Glomerular endothelial cell (primary cell): ENCODE data around the gene CFHR3. TPM values are rescaled to one million over a fixed set of nuclear protein-coding genes. Genes with fewer than 3 reads are reported as not detected.
"Not testable (repeated sequence)": the region's sequence is repeated elsewhere in the genome, so short reads cannot be mapped to it uniquely, and the experiment has no call there.

Experiments used
- DNase-seq: peaks from one replicate; pipeline ENCODE4 v3.0.0-alpha.2; 2011; ENCODE audit warnings: low read depth, low spot score; ENCODE audit errors: extremely low read depth
- total RNA-seq: library from RNA; depleted of rRNA; stranded (reverse); fragments of >200 nt; gene quantifications from 2 replicates; pipeline ENCODE4 v1.2.3, GENCODE V29; 2015

CFHR3 gene
- not detected in 2 replicates for total RNA-seq

- no peak for DNase-seq
Observed at GRCh38 chr1:196774603-196775002, at the start of gene CFHR3. Gene CFHR3 (plus strand): TSS chr1:196774840. CDS start chr1:196774887, 47 bp downstream.

- DNase-seq: no peak
Observed at GRCh38 chr1:196732526-196732925, 42.1 kb upstream of the CFHR3 start.

GRCh38 chr1:196733091-196733970 lies 41.3 kb upstream of the CFHR3 start:
- DNase-seq: no peak

GRCh38 chr1:196734006-196734405 lies 40.6 kb upstream of the CFHR3 start:
- no peak for DNase-seq

- no peak for DNase-seq
Observed at GRCh38 chr1:196734460-196734859, 40.2 kb upstream of the CFHR3 start.

- no peak for DNase-seq
Observed at GRCh38 chr1:196738730-196739129, 35.9 kb upstream of the CFHR3 start.

- not testable (repeated sequence) for DNase-seq
Observed at GRCh38 chr1:196743244-196743643, 31.4 kb upstream of the CFHR3 start.

- not testable (repeated sequence) for DNase-seq
Observed at GRCh38 chr1:196765019-196765740, 9.5 kb upstream of the CFHR3 start.

- not testable (repeated sequence) for DNase-seq
Observed at GRCh38 chr1:196769823-196770222, 4.8 kb upstream of the CFHR3 start.

GRCh38 chr1:196773713-196774112 lies 927 bp upstream of the CFHR3 start:
- no peak for DNase-seq

- no peak for DNase-seq
Observed at GRCh38 chr1:196774175-196774574, 465 bp upstream of the CFHR3 start.

GRCh38 chr1:196777603-196778002 lies 3.0 kb downstream of the CFHR3 start:
- no peak for DNase-seq

GRCh38 chr1:196779093-196779492 lies 4.5 kb downstream of the CFHR3 start:
- no peak for DNase-seq

- DNase-seq: not testable (repeated sequence)
Observed at GRCh38 chr1:196791252-196791651, 16.6 kb downstream of the CFHR3 start.

GRCh38 chr1:196794103-196794502 lies 19.5 kb downstream of the CFHR3 start:
- not testable (repeated sequence) for DNase-seq

- DNase-seq: no peak
Observed at GRCh38 chr1:196797891-196798290, 23.3 kb downstream of the CFHR3 start.

- DNase-seq: not testable (repeated sequence)
Observed at GRCh38 chr1:196801920-196802319, 27.3 kb downstream of the CFHR3 start.

GRCh38 chr1:196808529-196809235 lies 34.0 kb downstream of the CFHR3 start:
- DNase-seq: no peak

- not testable (repeated sequence) for DNase-seq
Observed at GRCh38 chr1:196817442-196817841, 42.8 kb downstream of the CFHR3 start.

- not testable (repeated sequence) for DNase-seq
Observed at GRCh38 chr1:196819531-196819930, 44.9 kb downstream of the CFHR3 start, which contains the start of gene CFHR1. Gene CFHR1 (plus strand): TSS chr1:196819731. CDS start chr1:196819845, 114 bp downstream.

GRCh38 chr1:196827860-196828259 lies 53.2 kb downstream of the CFHR3 start:
- DNase-seq: peak; percentile 5
